Panc1 (cell line): Measurements from ENCODE around the gene RGMB. TPM values are rescaled to one million over a fixed set of nuclear protein-coding genes. Genes with fewer than 3 reads are reported as not detected.

Experiments
- ATAC-seq: fragments of 200-7000 bp; cut with Tn5 transposase; 2 replicates; pipeline ENCODE4 v1.9.1; 2020; ENCODE audit warnings: mild to moderate bottlenecking, moderate library complexity
- BruUV-seq: library from RNA; stranded (reverse); fragments of 400-500 nt; replicated peaks from 2 replicates; lab custom pipeline; 2021; lab: Mats Ljungman, UMichigan
- CTCF ChIA-PET: fragments of 300-600 bp; sonication (Branson Sonifier 250); formaldehyde crosslinking; loops from one replicate; lab custom pipeline; 2022; ENCODE audit warnings: antibody characterized with exemption; lab: Charles Lee
- POLR2A ChIA-PET: fragments of 300-600 bp; sonication (Branson Sonifier 250); formaldehyde crosslinking; loops from one replicate; lab custom pipeline; 2022; ENCODE audit warnings: antibody characterized with exemption; lab: Charles Lee
- DNase-seq: peaks from one replicate; pipeline ENCODE4 v3.0.0-alpha.2; 2010; ENCODE audit warnings: low read depth, low spot score
- H3K27ac ChIP-seq: 2 replicates; pipeline ENCODE4 v1.5.1; 2011; ENCODE audit warnings: mild to moderate bottlenecking, low read length, inconsistent platforms
- H3K27me3 ChIP-seq: fragments of 200-500 bp; sonication (Bioruptor generic); 2 replicates; pipeline ENCODE4 v1.6.0; 2014; ENCODE audit warnings: low read length, inconsistent platforms; ENCODE audit not compliant: control insufficient read depth, insufficient read depth
- H3K36me3 ChIP-seq: fragments of 200-500 bp; sonication (Bioruptor generic); 2 replicates; pipeline ENCODE4 v1.5.1; 2014; ENCODE audit warnings: inconsistent platforms, mild to moderate bottlenecking, low read length, moderate library complexity; ENCODE audit not compliant: control insufficient read depth, insufficient read depth
- H3K4me1 ChIP-seq: 2 replicates; pipeline ENCODE4 v1.5.1; 2011; ENCODE audit warnings: inconsistent platforms, mild to moderate bottlenecking, low read length, moderate library complexity; ENCODE audit not compliant: control insufficient read depth, insufficient read depth
- H3K4me3 ChIP-seq, 2 experiments: 2 replicates each; pipeline ENCODE4 v1.5.1; 2011 to 2012; ENCODE audit warnings: low read depth in 2 of 2, low read length in 2 of 2, mild to moderate bottlenecking in 2 of 2, inconsistent platforms in 1 of 2, moderate library complexity in 1 of 2
- H3K9me3 ChIP-seq: fragments of 200-500 bp; sonication (Bioruptor generic); 2 replicates; pipeline ENCODE4 v1.5.1; 2014; ENCODE audit warnings: low read depth, mild to moderate bottlenecking, inconsistent platforms, low read length, moderate library complexity; ENCODE audit not compliant: control insufficient read depth, insufficient read depth
- CTCF ChIP-seq: fragments of 450-650 bp; IDR thresholded peaks from 2 replicates; pipeline ENCODE4 v1.5.1; 2017; ENCODE audit warnings: mild to moderate bottlenecking
- POLR2AphosphoS5 ChIP-seq: IDR thresholded peaks from 2 replicates; pipeline ENCODE4 v1.6.1; 2012; ENCODE audit warnings: mild to moderate bottlenecking, low read depth, low read length, moderate library complexity
- REST ChIP-seq, 2 experiments: IDR thresholded peaks; 2 replicates each; pipeline ENCODE4 v1.6.1; 2011 to 2012; ENCODE audit warnings: low read depth in 2 of 2, control low read depth in 1 of 2, low read length in 1 of 2, mild to moderate bottlenecking in 1 of 2, moderate library complexity in 1 of 2; ENCODE audit not compliant: insufficient read depth in 1 of 2
- SIN3A ChIP-seq: IDR thresholded peaks from 2 replicates; pipeline ENCODE4 v1.6.1; 2012; ENCODE audit warnings: low read depth, mild to moderate bottlenecking, low read length, moderate library complexity, borderline replicate concordance; ENCODE audit not compliant: insufficient read depth
- TCF7L2 ChIP-seq: IDR thresholded peaks from 2 replicates; pipeline ENCODE4 v1.6.1; 2011; ENCODE audit warnings: mild to moderate bottlenecking, low read depth, low read length, inconsistent platforms
- in situ Hi-C: cut with HindIII; loops from 2 replicates; pipeline ENCODE4 v1.10.0; 2016; ENCODE audit warnings: low sequenced_read_pairs, low pct_unique_long_range_greater_than_20kb
- intact Hi-C: fragments of 100-400 bp; cut with micrococcal nuclease; formaldehyde crosslinking; loops from one replicate; pipeline ENCODE4 v1.10.0; 2022; ENCODE audit not compliant: unreplicated experiment
- total RNA-seq: library from RNA; stranded (reverse); gene quantifications from one replicate; pipeline ENCODE4 v1.2.1, GENCODE V29; 2021; ENCODE audit not compliant: unreplicated experiment

RGMB gene
- total RNA-seq, 1 experiment from 2014 or later, result 25.4 TPM

DNA sequence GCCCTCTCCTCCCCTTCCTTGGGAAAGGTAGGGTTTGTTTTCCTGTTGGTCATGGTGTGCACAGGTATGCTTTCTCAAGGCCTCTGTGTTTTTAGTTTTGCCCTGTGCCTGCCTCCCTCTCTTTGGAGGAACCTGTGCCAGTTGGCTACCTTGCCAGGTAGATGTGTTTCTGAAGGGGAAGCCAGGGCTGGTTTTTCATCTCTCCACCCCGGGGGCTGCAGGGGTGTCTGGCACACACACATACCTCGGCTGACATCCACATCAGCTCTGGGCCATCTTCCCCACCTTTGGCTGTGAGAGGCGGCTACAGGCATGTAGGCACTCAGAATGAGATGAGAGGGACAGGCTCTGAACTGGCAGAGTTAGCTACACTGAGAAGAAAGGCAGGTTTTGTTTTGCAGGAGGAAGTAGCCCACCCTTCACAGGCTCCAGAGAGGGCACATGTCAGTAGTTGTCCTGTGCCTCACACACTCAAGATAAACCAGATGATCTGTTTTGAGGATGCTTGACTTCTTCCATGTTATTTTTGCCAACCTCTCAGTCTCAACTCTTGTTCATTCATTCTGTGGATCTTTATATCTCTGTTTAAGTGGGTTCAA lies 9.7 kb downstream of the RGMB start:
- no TSS peak for BruUV-seq
- Histone ChIP-seq H3K36me3 (peaks cover 15% of the 10 kb centered on the region), H3K4me3 (no peak overlapping the region), H3K27ac (no peak overlapping the region), H3K9me3 (no peaks in the 10 kb centered on the region), H3K27me3 (no peaks in the 10 kb centered on the region), H3K4me1 (peaks cover 10% of the 10 kb centered on the region; the same call in 1 of the 2 replicates)
- in situ Hi-C loops, result no loop called here
- POLR2A ChIA-PET, result no interaction called here
- DNase-seq (no peak), ATAC-seq (no peak)
- intact Hi-C loops, result no loop called here
- CTCF ChIA-PET, result interaction anchor here (0.6 kb wide), 1 partner anchor 13 kb away, joined by 3 read pairs; no protein-coding TSS in a partner anchor
- no peak for TF ChIP-seq SIN3A
- TF ChIP-seq TCF7L2, result no peak
- TF ChIP-seq REST (IDR thresholded peaks at IDR 0.05; ENCODE audit: insufficient read depth in 1 of 2, low read depth in 2 of 2, low read length in 1 of 2), result no peak
- no peak for TF ChIP-seq CTCF
- no peak for TF ChIP-seq POLR2AphosphoS5

- Histone ChIP-seq H3K27me3 (no peaks in the 10 kb centered on the region), H3K4me1 (peaks cover 10% of the 10 kb centered on the region; the same call in 1 of the 2 replicates), H3K27ac (no peak overlapping the region), H3K9me3 (no peaks in the 10 kb centered on the region), H3K4me3 (no peak overlapping the region), H3K36me3 (peaks cover 17% of the 10 kb centered on the region)
- DNase-seq, result no peak
- ChIA-PET POLR2A (no interaction called here), CTCF (no interaction called here)
- no peak for TF ChIP-seq POLR2AphosphoS5
- TF ChIP-seq SIN3A, result no peak
- no peak for TF ChIP-seq REST (IDR thresholded peaks at IDR 0.05; ENCODE audit: insufficient read depth in 1 of 2, low read depth in 2 of 2, low read length in 1 of 2)
- TF ChIP-seq TCF7L2, result no peak
- no peak for TF ChIP-seq CTCF
- ATAC-seq, result no peak
- BruUV-seq, result no TSS peak
- intact Hi-C loops (no loop called here), in situ Hi-C loops (no loop called here)
Measured at GRCh38 chr5:98784411-98784810, 10.9 kb downstream of the RGMB start.
